Endometrial microvascular endothelial cells (primary cell): ENCODE measurements around the gene KLK1. TPM values are rescaled to one million over a fixed set of nuclear protein-coding genes. Genes with fewer than 3 reads are reported as not detected.
"Not testable (repeated sequence)": the region's sequence is repeated elsewhere in the genome, so short reads cannot be mapped to it uniquely, and the experiment has no call there.

Source experiments
- in situ Hi-C: cut with HindIII; loops from 2 replicates; pipeline ENCODE4 v1.10.0; 2017; ENCODE audit warnings: low sequenced_read_pairs, low pct_unique_long_range_greater_than_20kb; ENCODE audit errors: inconsistent ontology term
- total RNA-seq: library from RNA; depleted of rRNA; stranded (reverse); fragments of >200 nt; gene quantifications from one replicate; pipeline ENCODE4 v1.2.3, GENCODE V29; 2015; ENCODE audit errors: inconsistent ontology term

Gene KLK1
- total RNA-seq, 1 donor from 2014 or later = not detected

- in situ Hi-C loops = no loop called here
These were observed 26.8 kb downstream of the KLK1 start for GRCh38 chr19:50796634-50797428.

- in situ Hi-C loops = no loop called here
These were observed 27.4 kb downstream of the KLK1 start for GRCh38 chr19:50796128-50796633.

GRCh38 chr19:50795664-50796073 is 27.9 kb downstream of the KLK1 start:
- in situ Hi-C loops = no loop called here

GRCh38 chr19:50794876-50795663 is 28.5 kb downstream of the KLK1 start:
- in situ Hi-C loops = no loop called here

GRCh38 chr19:50794074-50794875 is 29.3 kb downstream of the KLK1 start:
- in situ Hi-C loops = no loop called here

- in situ Hi-C loops = no loop called here
These were observed 30.0 kb downstream of the KLK1 start for GRCh38 chr19:50793558-50794065.

GRCh38 chr19:50792272-50793250 is 31.0 kb downstream of the KLK1 start:
- in situ Hi-C loops = no loop called here

- in situ Hi-C loops = no loop called here
These were observed 31.9 kb downstream of the KLK1 start for GRCh38 chr19:50791594-50792271.

GRCh38 chr19:50790922-50791467 is 32.6 kb downstream of the KLK1 start:
- in situ Hi-C loops = no loop called here

- in situ Hi-C loops = no loop called here
These were observed 33.2 kb downstream of the KLK1 start, which contains the start of gene ACP4 for GRCh38 chr19:50790396-50790795. Gene ACP4 (plus strand): TSS chr19:50790415. CDS start chr19:50790415, 0 bp downstream.

- in situ Hi-C loops = no loop called here
These were observed 38.3 kb downstream of the KLK1 start for GRCh38 chr19:50785329-50785728.

GRCh38 chr19:50784710-50785109 is 38.9 kb downstream of the KLK1 start:
- in situ Hi-C loops = no loop called here

GRCh38 chr19:50783848-50784152 is 39.8 kb downstream of the KLK1 start:
- in situ Hi-C loops = not testable (repeated sequence)

GRCh38 chr19:50780753-50781435 is 42.7 kb downstream of the KLK1 start:
- in situ Hi-C loops = no loop called here

- in situ Hi-C loops = no loop called here
These were observed 43.8 kb downstream of the KLK1 start for GRCh38 chr19:50779504-50780457.
